Measurements from ENCODE around the gene PHYHD1.

Gene PHYHD1

GRCh38 chr9:128901379-128901778 is 19.4 kb upstream of the PHYHD1 start:
- DNase-seq (ENCODE audit: low spot score), result no peak

DNA sequence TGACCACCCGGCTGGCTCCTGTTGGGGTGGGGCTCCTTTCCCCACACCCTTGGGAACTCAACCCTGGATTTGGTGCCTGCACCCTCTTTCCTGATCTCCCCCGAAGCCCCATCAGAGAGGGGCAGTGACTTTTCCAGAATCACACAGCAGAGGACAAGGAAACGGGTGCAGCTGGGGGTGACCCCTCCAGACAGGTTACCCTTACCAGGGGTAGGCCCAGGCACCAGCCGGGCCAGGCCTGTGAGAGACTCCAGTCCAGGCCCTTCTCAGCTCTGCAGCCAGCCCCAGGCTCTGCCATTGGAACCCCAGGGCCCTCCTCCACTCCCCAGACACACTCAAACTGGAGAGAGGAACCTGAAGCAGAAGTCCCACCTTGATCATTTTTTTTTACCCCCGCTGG is 19.0 kb upstream of the PHYHD1 start:
- no peak for DNase-seq (ENCODE audit: low spot score)

GRCh38 chr9:128902351-128903078 is 18.3 kb upstream of the PHYHD1 start:
- no peak for DNase-seq (ENCODE audit: low spot score)

- no peak for DNase-seq (ENCODE audit: low spot score)
Measured at GRCh38 chr9:128903079-128903461, 17.7 kb upstream of the PHYHD1 start.

GRCh38 chr9:128903871-128904620 is 16.7 kb upstream of the PHYHD1 start:
- DNase-seq (ENCODE audit: low spot score), result no peak

DNA sequence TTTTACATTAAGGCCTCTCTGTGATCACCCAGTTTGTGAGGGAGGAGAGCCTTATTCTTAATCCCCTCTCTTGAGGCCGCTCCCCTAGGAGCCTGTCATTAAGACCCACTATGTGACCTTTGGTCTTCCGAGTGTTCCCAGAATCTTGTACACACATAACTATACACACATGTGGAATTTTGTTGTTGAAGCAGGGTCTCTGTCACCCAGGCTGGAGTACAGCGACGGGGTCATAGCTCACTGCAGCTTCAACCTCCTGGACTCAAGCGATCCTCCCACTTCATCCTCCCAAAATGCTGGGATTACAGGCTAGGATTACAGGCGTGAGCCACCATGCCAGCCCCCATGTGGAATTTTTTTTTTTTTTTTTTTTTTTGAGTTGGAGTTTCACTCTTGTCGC is 14.8 kb upstream of the PHYHD1 start:
- DNase-seq (ENCODE audit: low spot score), result no peak

DNA sequence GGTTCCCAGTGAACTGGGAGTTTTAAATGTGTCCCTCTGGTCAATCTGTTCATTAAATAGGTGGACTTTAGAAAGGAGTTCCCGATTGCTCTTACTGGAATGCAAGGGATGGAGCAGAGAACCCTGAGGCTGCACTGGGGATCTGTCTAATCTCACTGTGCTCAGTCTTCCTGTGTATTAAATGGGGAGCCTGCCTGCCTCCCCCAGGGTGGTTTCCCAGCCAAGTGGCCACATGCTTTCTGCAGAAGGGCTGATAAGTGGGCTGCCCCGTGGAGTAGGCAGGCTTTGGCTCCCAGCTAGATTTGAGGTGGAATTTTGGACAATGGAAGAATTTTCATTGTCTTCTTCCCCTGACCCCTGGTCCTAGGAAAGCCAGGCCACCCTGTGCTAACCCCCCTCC is 14.0 kb upstream of the PHYHD1 start:
- no peak for DNase-seq (ENCODE audit: low spot score)

GRCh38 chr9:128908372-128908771 is 12.4 kb upstream of the PHYHD1 start:
- DNase-seq (ENCODE audit: low spot score), result no peak

GRCh38 chr9:128909859-128910258 is 10.9 kb upstream of the PHYHD1 start:
- DNase-seq (ENCODE audit: low spot score), result no peak

DNA sequence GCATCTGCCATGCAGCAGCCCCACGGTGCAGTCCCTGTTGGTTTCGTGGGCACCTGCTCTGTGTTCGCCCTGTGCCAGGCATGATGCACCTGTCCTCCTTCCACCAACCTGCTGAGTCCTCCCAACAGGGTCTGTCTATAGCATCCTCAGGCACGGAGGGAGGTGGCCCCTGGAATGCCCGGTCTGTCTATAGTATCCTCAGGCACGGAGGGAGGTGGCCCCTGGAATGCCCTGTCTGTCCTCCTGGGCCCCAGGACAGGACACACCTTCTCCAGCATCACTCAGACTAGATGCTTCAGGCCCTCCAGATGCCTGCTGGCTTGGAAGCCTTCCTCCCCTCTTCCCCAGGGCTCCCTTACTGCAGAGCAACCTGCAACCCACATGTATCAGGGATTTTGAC is 9.9 kb upstream of the PHYHD1 start:
- DNase-seq (ENCODE audit: low spot score), result no peak

GRCh38 chr9:128911529-128912035 is 9.2 kb upstream of the PHYHD1 start:
- no peak for DNase-seq (ENCODE audit: low spot score)

DNA sequence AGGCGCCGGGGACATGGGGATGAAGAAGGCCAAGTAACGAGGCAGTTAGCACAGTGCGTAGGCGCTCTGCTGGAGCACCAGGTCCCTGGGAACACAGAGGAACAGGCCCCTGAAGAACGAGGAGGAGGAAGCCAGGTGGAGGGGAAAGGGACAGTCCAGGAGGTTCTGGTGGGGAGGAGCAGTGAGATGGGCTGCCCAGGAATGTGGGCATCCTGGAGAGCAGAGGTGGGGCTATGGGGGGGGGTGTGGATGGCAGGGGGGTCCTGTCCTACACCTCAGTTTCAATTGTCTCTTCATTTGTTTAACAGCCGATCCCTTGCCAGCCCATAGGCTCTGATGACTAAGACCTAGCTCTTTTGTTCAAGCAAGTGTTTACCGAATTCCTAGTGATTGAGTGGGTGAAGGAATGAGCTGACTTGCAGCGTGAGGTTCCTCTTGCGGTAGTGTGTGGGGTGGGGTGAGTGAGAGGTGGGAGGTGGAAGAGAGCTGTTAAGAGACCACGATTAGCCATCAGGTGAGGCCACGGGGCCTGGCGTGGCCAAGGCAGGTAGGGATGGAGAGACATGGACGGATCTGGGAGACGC is 8.4 kb upstream of the PHYHD1 start:
- DNase-seq (ENCODE audit: low spot score), result no peak

- DNase-seq (ENCODE audit: low spot score), result no peak
Measured at GRCh38 chr9:128913048-128913900, 7.5 kb upstream of the PHYHD1 start.

GRCh38 chr9:128913995-128914772 is 6.6 kb upstream of the PHYHD1 start:
- no peak for DNase-seq (ENCODE audit: low spot score)

DNA sequence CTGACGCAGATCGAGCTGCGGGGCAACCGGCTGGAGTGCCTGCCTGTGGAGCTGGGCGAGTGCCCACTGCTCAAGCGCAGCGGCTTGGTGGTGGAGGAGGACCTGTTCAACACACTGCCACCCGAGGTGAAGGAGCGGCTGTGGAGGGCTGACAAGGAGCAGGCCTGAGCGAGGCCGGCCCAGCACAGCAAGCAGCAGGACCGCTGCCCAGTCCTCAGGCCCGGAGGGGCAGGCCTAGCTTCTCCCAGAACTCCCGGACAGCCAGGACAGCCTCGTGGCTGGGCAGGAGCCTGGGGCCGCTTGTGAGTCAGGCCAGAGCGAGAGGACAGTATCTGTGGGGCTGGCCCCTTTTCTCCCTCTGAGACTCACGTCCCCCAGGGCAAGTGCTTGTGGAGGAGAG is 4.6 kb upstream of the PHYHD1 start:
- DNase-seq (ENCODE audit: low spot score), result no peak

DNA sequence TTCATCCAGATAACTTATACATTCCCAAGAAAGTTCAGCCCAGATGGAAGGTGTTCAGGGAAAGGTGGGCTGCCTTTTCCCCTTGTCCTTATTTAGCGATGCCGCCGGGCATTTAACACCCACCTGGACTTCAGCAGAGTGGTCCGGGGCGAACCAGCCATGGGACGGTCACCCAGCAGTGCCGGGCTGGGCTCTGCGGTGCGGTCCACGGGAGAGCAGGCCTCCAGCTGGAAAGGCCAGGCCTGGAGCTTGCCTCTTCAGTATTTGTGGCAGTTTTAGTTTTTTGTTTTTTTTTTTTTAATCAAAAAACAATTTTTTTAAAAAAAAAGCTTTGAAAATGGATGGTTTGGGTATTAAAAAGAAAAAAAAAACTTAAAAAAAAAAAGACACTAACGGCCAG is 4.0 kb upstream of the PHYHD1 start:
- no peak for DNase-seq (ENCODE audit: low spot score)

DNA sequence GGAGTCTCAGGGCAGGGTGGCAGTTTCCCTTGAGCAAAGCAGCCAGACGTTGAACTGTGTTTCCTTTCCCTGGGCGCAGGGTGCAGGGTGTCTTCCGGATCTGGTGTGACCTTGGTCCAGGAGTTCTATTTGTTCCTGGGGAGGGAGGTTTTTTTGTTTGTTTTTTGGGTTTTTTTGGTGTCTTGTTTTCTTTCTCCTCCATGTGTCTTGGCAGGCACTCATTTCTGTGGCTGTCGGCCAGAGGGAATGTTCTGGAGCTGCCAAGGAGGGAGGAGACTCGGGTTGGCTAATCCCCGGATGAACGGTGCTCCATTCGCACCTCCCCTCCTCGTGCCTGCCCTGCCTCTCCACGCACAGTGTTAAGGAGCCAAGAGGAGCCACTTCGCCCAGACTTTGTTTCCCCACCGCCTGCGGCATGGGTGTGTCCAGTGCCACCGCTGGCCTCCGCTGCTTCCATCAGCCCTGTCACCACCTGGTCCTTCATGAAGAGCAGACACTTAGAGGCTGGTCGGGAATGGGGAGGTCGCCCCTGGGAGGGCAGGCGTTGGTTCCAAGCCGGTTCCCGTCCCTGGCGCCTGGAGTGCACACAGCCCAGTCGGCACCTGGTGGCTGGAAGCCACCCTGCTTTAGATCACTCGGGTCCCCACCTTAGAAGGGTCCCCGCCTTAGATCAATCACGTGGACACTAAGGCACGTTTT is 3.5 kb upstream of the PHYHD1 start:
- DNase-seq (ENCODE audit: low spot score), result no peak

GRCh38 chr9:128918921-128919320 is 1.9 kb upstream of the PHYHD1 start:
- no peak for DNase-seq (ENCODE audit: low spot score)

GRCh38 chr9:128919402-128920089 is 1.2 kb upstream of the PHYHD1 start:
- DNase-seq (ENCODE audit: low spot score), result no peak

Measured in HuH-7.5 (cell line).